HEK293T (cell line): Measurements from ENCODE around the gene ATCAY.

Experiments
- FOXM1 ChIP-seq: fragments of 450-650 bp; IDR thresholded peaks from 2 replicates; pipeline ENCODE4 v1.6.1; 2017; ENCODE audit warnings: mild to moderate bottlenecking, borderline replicate concordance
- LEF1 ChIP-seq: fragments of 450-650 bp; IDR thresholded peaks from 2 replicates; pipeline ENCODE4 v1.6.1; 2017; ENCODE audit warnings: mild to moderate bottlenecking, borderline replicate concordance

DNA sequence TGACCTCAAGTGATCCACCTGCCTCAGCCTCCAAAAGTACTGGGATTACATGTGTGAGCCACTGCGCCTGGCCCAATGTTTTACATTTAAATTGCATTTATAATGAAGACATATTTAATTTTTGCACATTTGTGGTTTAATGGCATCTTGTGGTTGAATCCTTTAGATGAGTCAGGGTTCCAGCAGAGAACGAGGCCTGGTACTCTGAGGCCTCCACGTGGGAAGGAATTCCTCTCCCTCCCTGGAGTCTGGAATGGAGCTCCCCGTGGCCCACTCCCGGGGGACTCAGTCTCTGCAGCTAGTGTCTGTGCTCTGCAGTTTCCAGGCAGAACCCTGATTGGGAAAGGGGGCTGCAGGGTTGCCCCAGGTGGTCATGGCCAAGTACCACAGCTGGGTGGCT, 35.9 kb upstream of the ATCAY start:
- TF ChIP-seq FOXM1 = no peak
- no peak for TF ChIP-seq LEF1
